ENCODE data around the gene CDH6. TPM values are rescaled to one million over a fixed set of nuclear protein-coding genes. Genes with fewer than 3 reads are reported as not detected.

Gene CDH6
- total RNA-seq (0.35 TPM in 1 of 2 replicates, not detected in the other), polyA plus RNA-seq (0.06 and 0.10 TPM in 2 replicates), polyA minus RNA-seq (0.10 and 1.6 TPM in 2 replicates), Bru-seq, nascent RNA (percentile 4 among the genes with signal in this experiment), BruChase-seq, experiment 1, labeled RNA remaining after a 6-hour chase (percentile 8 among the genes with signal in this experiment), BruChase-seq, experiment 2, labeled RNA remaining after a 2-hour chase (percentile 6 among the genes with signal in this experiment)
- polyA plus RNA-seq (2011; cell fraction: cytosol; rRNA removed): 0.03 and 0.04 TPM in 2 replicates
- 0.07 TPM in 1 of 2 replicates, not detected in the other for polyA plus RNA-seq (2011; cell fraction: nucleus; rRNA removed)
- polyA plus RNA-seq (2012): 0.28 and 1.3 TPM in 2 replicates
- not detected for polyA minus RNA-seq (2011; cell fraction: cytosol; rRNA and poly(A)+ RNA removed)
- polyA minus RNA-seq (2011; cell fraction: nucleus; rRNA and poly(A)+ RNA removed): not detected in 2 replicates
- long read RNA-seq: 0 reads

GRCh38 chr5:31193591-31194467, at the start of gene CDH6:
CDH6 (plus strand) TSS chr5:31193686; CDS start chr5:31267474, 73,788 bp downstream.
- FAIRE-seq (no peak), DNase-seq (ENCODE audit: low read depth, low spot score) (no peak)
- no peak within 1 kb of the TSS for H3K4me3 ChIP-seq (replicated peaks in 1 of 3; ENCODE audit: insufficient read depth in 1 of 3, low read depth in 1 of 3, low read length in 3 of 3)
- H3K27me3 ChIP-seq (ENCODE audit: control insufficient read depth in 2 of 2, insufficient read depth in 2 of 2, low read length in 2 of 2): peaks cover 15 to 19% of the 10 kb centered on the region in 2 experiments
- no peaks in the 10 kb centered on the region for H3K36me3 ChIP-seq (ENCODE audit: control insufficient read depth in 2 of 2, extremely low read depth in 1 of 2, insufficient read depth in 2 of 2, low read length in 2 of 2)
- TF ChIP-seq GATA2 (IDR thresholded peaks at IDR 0.05; ENCODE audit: insufficient read depth, insufficient read length, low read depth, low read length) (no peak), MYC (IDR thresholded peaks at IDR 0.05; ENCODE audit: low read depth, low read length) (no peak), MAX (IDR thresholded peaks at IDR 0.05; ENCODE audit: insufficient read depth, insufficient read length) (no peak), CTCF (IDR thresholded peaks at IDR 0.05; ENCODE audit: extremely low read depth in 1 of 2, insufficient read depth in 1 of 2, low read depth in 1 of 2, low read length in 2 of 2) (no peak), EZH2 (IDR thresholded peaks at IDR 0.05; ENCODE audit: borderline replicate concordance, low read depth, low read length, severe bottlenecking) (no peak), FOS (IDR thresholded peaks at IDR 0.05; ENCODE audit: borderline replicate concordance, insufficient read depth, low read length) (no peak), POLR2A (IDR thresholded peaks at IDR 0.05; ENCODE audit: low read depth, low read length) (no peak), POLR2AphosphoS5 (IDR thresholded peaks at IDR 0.05; ENCODE audit: insufficient read depth, low read depth, low read length) (no peak), JUN (IDR thresholded peaks at IDR 0.05; ENCODE audit: borderline replicate concordance, insufficient read depth, insufficient read length, low read depth) (no peak)
- H3K27ac ChIP-seq (ENCODE audit: insufficient read depth, low read depth, low read length): no peak within 1 kb of the TSS
- no peak within 1 kb of the TSS for H3K4me2 ChIP-seq (ENCODE audit: insufficient read depth, low read length)
- ChIA-PET CTCF (no interaction called here), POLR2A (no interaction called here)
- no peaks in the 10 kb centered on the region for H3K79me2 ChIP-seq (ENCODE audit: control insufficient read depth, insufficient read depth, low read length)
- no peaks in the 10 kb centered on the region for H3K9me3 ChIP-seq (replicated peaks; ENCODE audit: control insufficient read depth, insufficient read depth, low read length)
- no peaks in the 10 kb centered on the region for H3K4me1 ChIP-seq (ENCODE audit: control insufficient read depth, extremely low read depth, insufficient read depth, low read length)
- no peaks in the 10 kb centered on the region for H3K9me1 ChIP-seq (replicated peaks; ENCODE audit: control insufficient read depth, extremely low read depth, insufficient read depth, low read length)
- no peaks in the 10 kb centered on the region for H4K20me1 ChIP-seq (replicated peaks; ENCODE audit: control insufficient read depth, extremely low read depth, insufficient read depth, low read length)
- intact Hi-C loops (cut with micrococcal nuclease): no loop called here
- no peak within 1 kb of the TSS for H2AFZ ChIP-seq (ENCODE audit: low read depth, low read length)
- no peak within 1 kb of the TSS for H3K9ac ChIP-seq (replicated peaks; ENCODE audit: extremely low read depth, insufficient read depth, low read length)
- BruUV-seq (replicated peaks): no TSS peak
- dilution Hi-C loops (cut with MboI; ENCODE audit: extremely low pct_ligation_motif_present, low sequenced_read_pairs): no loop called here
